Naive B cell (primary cell): ENCODE measurements around the gene GPR27. TPM values are rescaled to one million over a fixed set of nuclear protein-coding genes. Genes with fewer than 3 reads are reported as not detected.

ENCODE experiments used
- ATAC-seq, 2 donors: fragments of 150-1000 bp; cut with Tn5 transposase; 2 replicates each; pipeline ENCODE4 v1.10.0; 2021; ENCODE audit warnings: low read depth in 2 of 2, mild to moderate bottlenecking in 2 of 2, moderate library complexity in 2 of 2
- DNase-seq: peaks from one replicate; pipeline ENCODE4 v3.0.0; 2022
- H3K27ac Mint-ChIP-seq, 6 donors: one replicate each; pipeline ENCODE4 v1.8.0; 2020 to 2022; ENCODE audit warnings: mild to moderate bottlenecking in 6 of 6, mixed read lengths in 6 of 6, moderate library complexity in 5 of 6, inconsistent platforms in 2 of 6
- H3K27me3 Mint-ChIP-seq, 3 donors: one replicate each; pipeline ENCODE4 v1.8.0; 2021 to 2022; ENCODE audit warnings: mixed read lengths in 3 of 3, mild to moderate bottlenecking in 1 of 3
- H3K36me3 Mint-ChIP-seq, 2 donors: one replicate each; pipeline ENCODE4 v1.8.0; 2020 to 2022; ENCODE audit warnings: mixed read lengths in 2 of 2, inconsistent platforms in 1 of 2, mild to moderate bottlenecking in 1 of 2
- H3K4me1 Mint-ChIP-seq, 3 donors: one replicate each; pipeline ENCODE4 v1.8.0; 2020 to 2022; ENCODE audit warnings: mixed read lengths in 3 of 3, inconsistent platforms in 1 of 3, mild to moderate bottlenecking in 1 of 3, moderate library complexity in 1 of 3
- H3K4me3 Mint-ChIP-seq, 8 donors: one replicate each; pipeline ENCODE4 v1.8.0; 2020 to 2022; ENCODE audit warnings: mild to moderate bottlenecking in 8 of 8, mixed read lengths in 8 of 8, moderate library complexity in 8 of 8, inconsistent platforms in 2 of 8
- H3K9me3 Mint-ChIP-seq, 7 donors: one replicate each; pipeline ENCODE4 v1.8.0; 2020 to 2022; ENCODE audit warnings: mixed read lengths in 7 of 7, mild to moderate bottlenecking in 5 of 7, inconsistent platforms in 2 of 7, moderate library complexity in 1 of 7
- polyA plus RNA-seq, 6 donors: library from polyadenylated mRNA; unstranded; fragments of 300-500 nt; fragmentation: Illumina TruSeq; gene quantifications; one replicate each; pipeline ENCODE4 v1.2.3, GENCODE V29; 2021; ENCODE audit warnings: low read depth in 6 of 6

The GPR27 gene
- polyA plus RNA-seq, 6 donors from 2014 or later: 0.13 TPM; not detected in 5

DNA sequence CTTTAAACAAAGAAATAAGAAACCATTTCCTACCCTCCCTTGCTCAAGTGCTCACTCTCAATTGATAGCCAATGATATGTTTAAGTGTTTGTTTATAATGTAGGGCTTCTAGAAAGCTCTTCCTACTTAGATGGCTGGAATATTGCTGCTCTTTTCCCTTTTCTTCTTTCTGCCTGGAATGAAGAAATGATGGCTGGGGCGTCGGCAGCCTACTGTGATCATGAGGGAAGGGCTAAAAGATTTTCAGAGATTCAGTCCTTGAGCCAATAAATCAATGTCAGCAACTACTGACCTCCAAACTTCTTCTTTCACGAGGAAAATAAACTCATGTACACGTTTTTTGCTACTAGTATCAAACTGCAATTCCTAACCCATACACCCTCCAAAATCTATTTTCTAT, 2.1 kb upstream of the GPR27 start:
- H3K36me3 Mint-ChIP-seq: no peaks in the 10 kb centered on the region
- H3K4me1 Mint-ChIP-seq: peaks cover 0 to 7% (median 3%) of the 10 kb centered on the region in 3 donors
- no peak overlapping the region for H3K27ac Mint-ChIP-seq
- H3K27me3 Mint-ChIP-seq: peaks cover 54 to 61% (median 57%) of the 10 kb centered on the region in 3 donors
- DNase-seq (no peak), ATAC-seq (no peak)
- peaks cover 0 to 3% (median 0%) of the 10 kb centered on the region in 7 donors for H3K9me3 Mint-ChIP-seq
- peak overlapping the region in 1 of 8 donors; percentile 16 for H3K4me3 Mint-ChIP-seq

GRCh38 chr3:71752831-71753700, 589 bp upstream of the GPR27 start:
- peaks cover 0 to 7% (median 3%) of the 10 kb centered on the region in 3 donors for H3K4me1 Mint-ChIP-seq
- peaks cover 56 to 67% (median 65%) of the 10 kb centered on the region in 3 donors for H3K27me3 Mint-ChIP-seq
- ATAC-seq (no peak), DNase-seq (no peak)
- peaks cover 0 to 1% (median 0%) of the 10 kb centered on the region in 7 donors for H3K9me3 Mint-ChIP-seq
- peak overlapping the region in 1 of 6 donors; percentile 28 for H3K27ac Mint-ChIP-seq
- no peaks in the 10 kb centered on the region for H3K36me3 Mint-ChIP-seq
- peak overlapping the region; percentile 32 to 75 (median 64) for H3K4me3 Mint-ChIP-seq

DNA sequence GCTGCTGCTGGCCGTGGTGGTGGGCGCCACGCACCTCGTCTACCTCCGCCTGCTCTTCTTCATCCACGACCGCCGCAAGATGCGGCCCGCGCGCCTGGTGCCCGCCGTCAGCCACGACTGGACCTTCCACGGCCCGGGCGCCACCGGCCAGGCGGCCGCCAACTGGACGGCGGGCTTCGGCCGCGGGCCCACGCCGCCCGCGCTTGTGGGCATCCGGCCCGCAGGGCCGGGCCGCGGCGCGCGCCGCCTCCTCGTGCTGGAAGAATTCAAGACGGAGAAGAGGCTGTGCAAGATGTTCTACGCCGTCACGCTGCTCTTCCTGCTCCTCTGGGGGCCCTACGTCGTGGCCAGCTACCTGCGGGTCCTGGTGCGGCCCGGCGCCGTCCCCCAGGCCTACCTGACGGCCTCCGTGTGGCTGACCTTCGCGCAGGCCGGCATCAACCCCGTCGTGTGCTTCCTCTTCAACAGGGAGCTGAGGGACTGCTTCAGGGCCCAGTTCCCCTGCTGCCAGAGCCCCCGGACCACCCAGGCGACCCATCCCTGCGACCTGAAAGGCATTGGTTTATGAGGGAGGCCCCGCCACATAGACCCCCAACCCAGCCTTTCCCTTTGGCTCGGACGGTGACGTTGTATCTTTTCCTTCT, 1.1 kb downstream of the GPR27 start:
- ATAC-seq: no peak
- H3K27ac Mint-ChIP-seq: peak overlapping the region in 1 of 6 donors; percentile 59
- no peaks in the 10 kb centered on the region for H3K36me3 Mint-ChIP-seq
- no peak for DNase-seq
- peaks cover 0 to 1% (median 0%) of the 10 kb centered on the region in 7 donors for H3K9me3 Mint-ChIP-seq
- peak overlapping the region; percentile 48 to 85 (median 77) for H3K4me3 Mint-ChIP-seq
- H3K4me1 Mint-ChIP-seq: peaks cover 0 to 7% (median 3%) of the 10 kb centered on the region in 3 donors
- peaks cover 57 to 65% (median 64%) of the 10 kb centered on the region in 3 donors for H3K27me3 Mint-ChIP-seq

DNA sequence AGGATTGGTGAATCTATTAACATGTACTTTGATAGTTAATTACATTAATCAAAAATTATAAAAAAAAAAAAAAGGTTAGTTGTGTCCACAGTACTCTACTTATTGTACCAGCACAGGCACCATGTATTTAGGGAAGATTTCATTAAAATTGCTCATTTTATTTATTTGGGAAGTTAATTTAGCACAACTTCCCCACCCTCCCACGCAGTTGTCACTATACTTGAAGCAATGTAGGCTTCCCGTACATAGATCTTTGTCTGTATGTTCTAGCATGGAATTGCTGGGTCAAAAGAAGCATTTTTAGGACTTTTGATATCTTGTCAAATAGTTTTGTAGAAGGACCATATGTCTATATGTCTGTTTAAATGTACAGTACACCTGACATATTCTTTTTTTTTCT, 4.4 kb downstream of the GPR27 start:
- ATAC-seq (no peak), DNase-seq (no peak)
- Mint-ChIP-seq H3K9me3 (no peaks in the 10 kb centered on the region), H3K27ac (no peak overlapping the region), H3K27me3 (peaks cover 54 to 58% (median 56%) of the 10 kb centered on the region in 3 donors), H3K36me3 (no peaks in the 10 kb centered on the region), H3K4me3 (no peak overlapping the region), H3K4me1 (peaks cover 0 to 7% (median 3%) of the 10 kb centered on the region in 3 donors)

DNA sequence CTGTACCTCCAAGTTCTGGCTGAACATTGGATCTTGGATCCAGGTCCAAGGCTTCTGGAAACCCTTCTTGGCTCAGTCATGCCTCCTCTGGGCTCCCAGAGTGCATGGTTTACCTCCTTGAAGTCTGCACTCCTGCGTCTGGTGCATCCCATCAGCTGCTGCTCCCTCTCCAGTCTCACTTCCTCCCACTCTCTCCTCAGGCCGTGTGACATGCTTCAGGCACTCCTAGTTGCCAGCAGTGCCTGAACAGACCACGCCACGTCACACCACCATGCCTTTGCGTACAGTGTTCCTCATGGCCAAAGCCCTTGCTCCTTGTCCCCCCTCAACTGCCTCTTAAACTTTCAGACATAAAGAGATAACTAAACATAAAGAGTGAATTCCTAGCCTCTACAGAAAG, 5.7 kb downstream of the GPR27 start:
- Mint-ChIP-seq H3K4me1 (peaks cover 0 to 7% (median 3%) of the 10 kb centered on the region in 3 donors), H3K27ac (no peak overlapping the region), H3K36me3 (no peaks in the 10 kb centered on the region), H3K9me3 (no peaks in the 10 kb centered on the region), H3K4me3 (no peak overlapping the region), H3K27me3 (peaks cover 55 to 60% (median 58%) of the 10 kb centered on the region in 3 donors)
- ATAC-seq (no peak), DNase-seq (no peak)

GRCh38 chr3:71760140-71760539, 6.5 kb downstream of the GPR27 start:
- ATAC-seq (no peak), DNase-seq (no peak)
- no peaks in the 10 kb centered on the region for H3K9me3 Mint-ChIP-seq
- peaks cover 51 to 56% (median 54%) of the 10 kb centered on the region in 3 donors for H3K27me3 Mint-ChIP-seq
- no peaks in the 10 kb centered on the region for H3K36me3 Mint-ChIP-seq
- H3K27ac Mint-ChIP-seq: no peak overlapping the region
- no peak overlapping the region for H3K4me3 Mint-ChIP-seq
- peaks cover 0 to 4% (median 2%) of the 10 kb centered on the region in 3 donors for H3K4me1 Mint-ChIP-seq

DNA sequence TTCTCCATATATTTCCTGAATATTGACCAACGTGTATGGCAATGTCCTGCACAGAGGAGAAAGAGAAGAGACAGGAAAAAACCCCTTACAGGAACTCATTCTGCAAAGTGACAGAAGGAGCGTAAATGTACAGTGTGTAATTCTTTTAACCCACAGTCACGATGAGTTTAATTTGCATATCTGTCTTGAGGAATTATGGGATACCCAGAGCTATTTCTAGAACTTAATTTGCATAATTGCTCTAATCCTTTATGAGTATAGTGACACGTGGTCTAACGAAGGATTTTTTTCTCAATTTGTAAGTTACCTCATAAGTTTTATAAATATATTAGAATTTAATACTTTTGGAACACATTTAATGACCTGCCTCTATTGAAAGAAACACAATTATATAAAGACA, 9.8 kb downstream of the GPR27 start:
- ATAC-seq (no peak), DNase-seq (no peak)
- H3K4me1 Mint-ChIP-seq: no peaks in the 10 kb centered on the region
- peaks cover 30 to 46% (median 45%) of the 10 kb centered on the region in 3 donors for H3K27me3 Mint-ChIP-seq
- H3K4me3 Mint-ChIP-seq: no peak overlapping the region
- no peak overlapping the region for H3K27ac Mint-ChIP-seq
- H3K36me3 Mint-ChIP-seq: no peaks in the 10 kb centered on the region
- H3K9me3 Mint-ChIP-seq: no peaks in the 10 kb centered on the region

DNA sequence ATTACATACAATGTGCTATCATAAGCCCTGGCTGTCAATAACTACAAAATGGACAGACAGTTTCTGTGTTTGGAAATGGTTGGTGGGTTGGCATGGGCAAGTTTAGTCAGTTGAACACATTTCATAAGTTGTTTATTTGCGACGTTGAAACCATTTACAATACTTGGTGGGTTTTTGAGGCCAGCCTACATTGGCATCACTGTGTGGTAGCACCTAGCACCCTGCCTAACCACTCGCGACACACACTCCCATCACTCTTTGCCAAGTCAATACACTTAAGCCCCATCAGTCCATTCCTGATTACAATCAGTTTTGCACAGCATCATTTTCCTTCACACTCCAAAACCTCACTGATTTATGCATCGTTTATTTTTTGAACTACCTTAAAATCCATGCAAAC, 17.5 kb downstream of the GPR27 start:
- Mint-ChIP-seq H3K4me3 (no peak overlapping the region), H3K4me1 (no peaks in the 10 kb centered on the region), H3K9me3 (no peaks in the 10 kb centered on the region), H3K27me3 (peaks cover 5 to 18% (median 11%) of the 10 kb centered on the region in 3 donors), H3K27ac (no peak overlapping the region), H3K36me3 (no peaks in the 10 kb centered on the region)
- DNase-seq (no peak), ATAC-seq (no peak)

DNA sequence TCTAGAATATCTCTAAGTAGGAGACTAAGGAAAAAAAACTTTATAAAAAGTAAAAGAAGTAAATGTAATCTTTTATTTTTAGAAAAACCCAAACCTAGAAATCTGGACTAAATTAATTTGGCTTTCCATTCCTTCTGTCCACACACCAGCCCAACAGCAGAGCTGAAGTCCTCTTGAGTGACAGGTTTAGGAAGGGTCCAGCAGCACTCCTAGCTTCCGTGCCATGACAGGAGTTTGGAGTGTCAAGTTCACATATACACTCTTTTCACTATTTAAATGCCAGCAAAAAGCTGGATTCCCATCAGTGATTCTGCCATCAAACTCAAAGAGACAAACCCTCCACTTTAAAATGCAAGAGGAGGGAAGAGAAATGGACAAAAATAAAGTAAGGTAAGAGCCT, 18.2 kb downstream of the GPR27 start:
- Mint-ChIP-seq H3K4me1 (no peaks in the 10 kb centered on the region), H3K36me3 (no peaks in the 10 kb centered on the region), H3K9me3 (no peaks in the 10 kb centered on the region), H3K27ac (no peak overlapping the region), H3K27me3 (peaks cover 0 to 19% (median 8%) of the 10 kb centered on the region in 3 donors), H3K4me3 (no peak overlapping the region)
- DNase-seq: no peak
- ATAC-seq: no peak

GRCh38 chr3:71776538-71776937, 22.9 kb downstream of the GPR27 start:
- Mint-ChIP-seq H3K27me3 (peaks cover 21 to 38% (median 23%) of the 10 kb centered on the region in 3 donors), H3K27ac (no peak overlapping the region), H3K9me3 (no peaks in the 10 kb centered on the region), H3K4me3 (no peak overlapping the region), H3K4me1 (no peaks in the 10 kb centered on the region), H3K36me3 (no peaks in the 10 kb centered on the region)
- no peak for DNase-seq
- no peak for ATAC-seq

- Mint-ChIP-seq H3K4me3 (no peak overlapping the region), H3K4me1 (no peaks in the 10 kb centered on the region), H3K36me3 (no peaks in the 10 kb centered on the region), H3K27me3 (peaks cover 28 to 55% (median 34%) of the 10 kb centered on the region in 3 donors), H3K9me3 (no peaks in the 10 kb centered on the region), H3K27ac (no peak overlapping the region)
- DNase-seq: no peak
- ATAC-seq: no peak
These were observed 24.7 kb downstream of the GPR27 start for GRCh38 chr3:71778353-71778752.

- Mint-ChIP-seq H3K4me1 (peaks cover 8 to 9% (median 9%) of the 10 kb centered on the region in 3 donors), H3K27me3 (peaks cover 43 to 63% (median 44%) of the 10 kb centered on the region in 3 donors), H3K4me3 (no peak overlapping the region), H3K27ac (no peak overlapping the region), H3K36me3 (no peaks in the 10 kb centered on the region), H3K9me3 (no peaks in the 10 kb centered on the region)
- ATAC-seq (no peak), DNase-seq (no peak)
These were observed 26.2 kb downstream of the GPR27 start for GRCh38 chr3:71779674-71780377.

DNA sequence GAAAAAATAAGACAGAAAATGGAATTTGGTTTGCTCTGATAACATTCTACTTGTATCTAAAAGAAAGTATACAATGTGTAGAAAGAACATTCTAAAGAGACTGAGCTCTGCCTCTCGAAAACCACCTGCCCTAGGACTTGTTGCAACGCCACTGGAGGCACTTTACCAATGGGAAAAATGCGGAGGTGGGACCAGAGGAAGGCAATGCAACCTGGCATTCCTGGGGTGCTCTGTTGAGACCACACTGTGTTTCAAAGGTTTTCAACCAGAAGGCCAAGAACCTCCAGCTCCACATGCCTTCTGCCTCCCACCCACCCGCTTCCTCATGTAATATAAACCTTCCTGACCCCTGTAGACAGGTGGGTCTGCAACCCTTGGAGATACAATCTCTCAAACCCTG, 26.8 kb downstream of the GPR27 start:
- H3K4me3 Mint-ChIP-seq: no peak overlapping the region
- H3K4me1 Mint-ChIP-seq: peaks cover 10 to 13% (median 12%) of the 10 kb centered on the region in 3 donors
- H3K36me3 Mint-ChIP-seq: no peaks in the 10 kb centered on the region
- ATAC-seq: no peak
- no peak overlapping the region for H3K27ac Mint-ChIP-seq
- no peak for DNase-seq
- H3K9me3 Mint-ChIP-seq: no peaks in the 10 kb centered on the region
- H3K27me3 Mint-ChIP-seq: peaks cover 48 to 61% (median 48%) of the 10 kb centered on the region in 3 donors
